Embryonic facial prominence (tissue), 1 donor: ENCODE measurements around the gene UPK1A.
"Not testable (repeated sequence)": the region's sequence is repeated elsewhere in the genome, so short reads cannot be mapped to it uniquely, and the experiment has no call there.

Source experiments
- DNase-seq: peaks from one replicate; pipeline ENCODE4 v3.0.0-alpha.2; 2016; ENCODE audit errors: extremely low spot score

UPK1A gene

GRCh38 chr19:35691106-35691505, 24.8 kb downstream of the UPK1A start:
- not testable (repeated sequence) for DNase-seq

GRCh38 chr19:35692010-35692409, 25.7 kb downstream of the UPK1A start:
- no peak for DNase-seq

- DNase-seq, result no peak
Measured at GRCh38 chr19:35693422-35693821, 27.1 kb downstream of the UPK1A start.

DNA sequence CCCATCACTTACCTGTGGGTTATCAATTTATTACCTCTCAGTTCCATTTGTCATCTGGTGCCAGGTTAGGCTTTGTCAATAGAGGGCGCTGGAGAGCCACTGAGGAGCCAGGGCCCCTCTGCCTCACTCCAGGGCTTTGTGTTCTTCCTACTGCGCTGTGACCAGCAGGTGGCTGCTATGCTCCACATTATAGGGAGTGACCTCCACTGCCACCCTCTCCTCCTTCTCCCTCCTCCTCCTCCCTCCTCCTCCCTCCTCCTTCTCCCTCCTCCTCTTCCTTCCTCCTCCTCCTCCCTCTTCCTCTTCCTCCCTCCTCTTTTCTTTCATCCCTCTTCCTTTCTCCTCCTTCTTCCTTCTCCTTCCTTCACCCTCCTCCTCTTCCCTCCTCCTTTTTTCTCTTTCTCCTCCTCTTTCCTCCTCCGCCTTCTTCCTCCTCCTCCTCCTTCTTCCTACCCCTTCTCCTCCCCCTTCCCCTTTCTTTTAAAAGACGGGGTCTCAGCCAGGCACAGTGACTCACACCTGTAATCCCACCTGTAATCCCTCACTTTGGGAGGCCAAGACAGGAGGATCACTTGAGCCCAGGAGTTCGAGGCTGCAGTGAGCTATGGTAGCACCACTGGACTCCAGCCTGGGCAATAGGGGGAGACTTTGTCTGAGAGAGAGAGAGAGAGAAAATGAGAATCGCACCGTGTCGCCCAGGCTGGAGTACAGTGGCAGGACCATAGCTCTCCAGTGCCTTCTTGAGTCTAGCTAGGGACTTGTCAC, 27.7 kb downstream of the UPK1A start:
- no peak for DNase-seq

DNA sequence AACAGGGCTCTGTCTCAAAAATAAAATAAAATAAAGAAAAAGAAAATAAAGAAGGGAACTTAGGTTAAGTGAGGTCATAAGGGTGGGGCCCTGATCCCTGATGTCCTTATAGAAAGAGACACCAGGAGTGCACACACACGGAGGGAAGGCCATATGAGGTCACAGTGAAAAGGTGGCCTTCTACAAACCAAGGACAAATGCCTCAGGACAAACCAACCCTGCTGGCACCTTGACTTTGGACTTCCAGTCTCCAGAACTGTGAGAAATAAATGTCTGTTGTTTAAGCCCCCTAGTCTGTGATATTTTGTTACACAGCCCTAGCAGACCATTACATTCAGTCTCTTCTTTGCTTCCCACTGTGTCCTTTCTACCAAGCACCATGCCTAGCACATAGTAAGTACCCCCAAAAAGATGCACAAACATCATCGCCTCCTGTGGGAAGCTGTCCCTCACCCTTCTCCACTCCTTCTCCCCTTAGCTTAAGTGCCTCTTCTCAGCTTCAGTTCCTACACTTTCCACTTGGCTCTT, 29.6 kb downstream of the UPK1A start:
- DNase-seq, result no peak

DNA sequence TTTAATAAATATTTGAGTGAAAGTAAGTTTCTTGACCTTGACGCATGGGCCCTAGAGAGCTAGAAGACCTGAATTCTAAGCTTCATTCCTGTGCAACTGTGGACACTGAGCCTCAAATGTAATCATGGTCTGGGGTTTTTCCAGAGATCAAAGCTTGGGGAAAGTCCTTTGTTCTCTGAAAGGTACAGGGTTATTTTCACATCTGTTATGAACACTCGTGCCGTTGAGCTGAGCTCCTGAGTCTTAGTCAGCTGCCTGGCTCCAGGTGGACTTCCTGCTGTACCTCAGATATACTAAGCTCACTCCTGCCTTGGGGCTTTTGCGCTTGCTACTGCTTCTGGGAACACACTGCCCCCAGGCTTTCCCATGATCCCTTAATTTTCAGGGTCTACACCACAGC, 30.5 kb downstream of the UPK1A start:
- DNase-seq, result no peak

GRCh38 chr19:35702223-35703012, 36.1 kb downstream of the UPK1A start:
- peak; percentile 87 for DNase-seq

GRCh38 chr19:35703343-35703742, 37.0 kb downstream of the UPK1A start:
- DNase-seq, result no peak

DNA sequence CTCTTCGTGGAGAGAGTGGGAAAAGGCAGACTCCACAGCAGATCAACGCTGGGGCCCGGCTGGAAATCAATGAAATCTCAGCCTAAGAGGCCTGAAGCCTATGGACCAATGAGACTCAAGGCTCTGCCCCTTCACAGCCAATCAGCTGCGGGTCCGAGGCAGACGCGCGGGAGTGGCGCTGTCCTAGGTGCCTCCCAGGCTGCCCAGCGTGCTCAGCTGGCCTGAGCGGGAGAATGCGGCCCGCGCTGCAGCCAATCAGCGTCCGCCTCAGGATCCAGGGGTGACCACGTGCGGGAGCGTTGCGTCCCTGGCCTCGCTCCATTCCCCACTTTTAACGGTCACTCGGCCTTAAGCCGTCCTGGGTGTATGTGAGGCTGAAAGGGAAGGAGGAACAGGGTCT, 37.9 kb downstream of the UPK1A start, which contains the start of gene ZBTB32:
Gene ZBTB32 (plus strand): TSS at position 341 of the 400 bp plus-strand sequence. CDS start 10,069 bp downstream, outside the sequence.
- no peak for DNase-seq

- DNase-seq, result no peak
Measured at GRCh38 chr19:35708391-35708790, 42.1 kb downstream of the UPK1A start.

GRCh38 chr19:35710784-35711723, 44.7 kb downstream of the UPK1A start:
- DNase-seq, result no peak

- no peak for DNase-seq
Measured at GRCh38 chr19:35712567-35713505, 46.5 kb downstream of the UPK1A start.

- no peak for DNase-seq
Measured at GRCh38 chr19:35713506-35713850, 47.2 kb downstream of the UPK1A start.

- DNase-seq, result no peak
Measured at GRCh38 chr19:35713904-35714495, 47.7 kb downstream of the UPK1A start.

DNA sequence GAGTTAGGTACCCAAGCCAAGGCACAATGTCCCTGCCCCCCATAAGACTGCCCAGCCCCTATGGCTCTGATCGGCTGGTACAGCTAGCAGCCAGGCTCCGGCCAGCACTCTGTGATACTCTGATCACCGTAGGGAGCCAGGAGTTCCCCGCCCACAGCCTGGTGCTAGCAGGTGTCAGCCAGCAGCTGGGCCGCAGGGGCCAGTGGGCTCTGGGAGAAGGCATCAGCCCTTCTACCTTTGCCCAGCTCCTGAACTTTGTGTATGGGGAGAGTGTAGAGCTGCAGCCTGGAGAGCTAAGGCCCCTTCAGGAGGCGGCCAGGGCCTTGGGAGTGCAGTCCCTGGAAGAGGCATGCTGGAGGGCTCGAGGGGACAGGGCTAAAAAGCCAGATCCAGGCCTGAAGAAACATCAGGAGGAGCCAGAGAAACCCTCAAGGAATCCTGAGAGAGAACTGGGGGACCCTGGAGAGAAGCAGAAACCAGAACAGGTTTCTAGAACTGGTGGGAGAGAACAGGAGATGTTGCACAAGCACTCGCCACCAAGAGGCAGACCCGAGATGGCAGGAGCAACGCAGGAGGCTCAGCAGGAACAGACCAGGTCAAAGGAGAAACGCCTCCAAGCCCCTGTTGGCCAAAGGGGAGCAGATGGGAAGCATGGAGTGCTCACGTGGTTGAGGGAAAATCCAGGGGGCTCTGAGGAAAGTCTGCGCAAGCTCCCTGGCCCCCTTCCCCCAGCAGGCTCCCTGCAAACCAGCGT, 48.5 kb downstream of the UPK1A start:
- DNase-seq, result no peak

DNA sequence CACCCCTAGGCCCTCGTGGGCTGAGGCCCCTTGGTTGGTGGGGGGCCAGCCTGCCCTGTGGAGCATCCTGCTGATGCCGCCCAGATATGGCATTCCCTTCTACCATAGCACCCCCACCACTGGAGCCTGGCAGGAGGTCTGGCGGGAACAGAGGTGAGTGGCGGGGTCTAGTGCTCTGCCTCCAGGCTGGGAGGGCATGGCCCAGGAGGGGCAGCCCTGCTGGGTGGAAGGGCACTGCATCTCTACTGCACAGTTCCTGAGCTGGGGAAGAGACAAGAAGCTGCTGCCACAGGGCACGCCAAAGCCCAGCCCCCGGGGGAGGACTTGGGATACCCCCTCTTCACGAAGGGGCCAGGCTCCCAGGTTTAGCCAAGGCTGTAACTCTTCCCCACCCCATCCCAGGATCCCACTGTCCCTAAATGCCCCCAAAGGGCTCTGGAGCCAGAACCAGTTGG, 49.1 kb downstream of the UPK1A start:
- DNase-seq, result no peak

- DNase-seq, result no peak
Measured at GRCh38 chr19:35715981-35716800, 49.9 kb downstream of the UPK1A start.
